ENCODE data around the gene TTC28.

TTC28 gene

DNA sequence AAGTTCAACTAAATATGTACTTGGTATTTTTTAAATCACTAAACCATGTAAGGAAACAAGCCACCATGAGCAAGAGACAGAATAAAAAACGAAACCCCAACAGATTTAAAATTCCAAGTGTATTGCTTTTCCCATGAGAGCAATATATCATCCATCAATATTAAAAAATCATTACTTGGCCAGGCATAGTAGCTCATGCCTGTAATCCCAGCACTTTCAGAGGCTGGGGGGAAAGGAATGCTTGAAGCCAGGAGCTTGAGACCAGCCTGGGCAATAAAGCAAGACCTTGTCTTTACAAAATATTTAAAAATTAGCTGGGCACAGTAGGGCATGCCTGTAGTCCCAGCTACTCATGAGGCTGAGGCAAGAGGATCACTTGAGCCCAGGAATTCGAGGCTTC, 190.8 kb downstream of the TTC28 start:
- no peak for DNase-seq

DNA sequence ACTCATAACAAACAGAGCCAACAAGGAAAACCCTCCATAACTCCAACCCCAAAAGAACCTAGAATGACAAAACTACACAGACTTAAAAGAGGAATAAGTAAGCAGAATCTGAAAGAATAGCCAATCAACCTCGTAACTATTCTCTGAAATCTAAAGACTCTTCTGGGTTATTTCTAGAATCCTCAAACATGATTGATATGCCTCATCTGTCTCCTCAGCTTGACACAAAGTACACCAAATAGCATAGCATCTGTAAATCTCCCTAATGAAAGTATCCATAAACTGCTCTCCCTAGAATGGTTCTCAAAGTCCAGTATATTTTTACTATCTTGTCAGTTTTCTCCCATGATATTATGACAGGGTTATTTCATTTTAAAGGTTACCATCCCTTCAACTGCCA, 195.0 kb downstream of the TTC28 start:
- Histone ChIP-seq H3K23ac (ENCODE audit: low read length) (no peak overlapping the region), H3K4me2 (ENCODE audit: low read length) (no peak overlapping the region), H3K27me3 (ENCODE audit: insufficient read depth, low read length, poor library complexity) (no peaks in the 10 kb centered on the region), H3K79me1 (ENCODE audit: low read length) (no peaks in the 10 kb centered on the region), H3K79me2 (ENCODE audit: control insufficient read depth, insufficient read depth, low read length) (no peaks in the 10 kb centered on the region), H3K36me3 (ENCODE audit: control insufficient read depth, insufficient read depth, low read length) (no peaks in the 10 kb centered on the region), H2AK5ac (ENCODE audit: low read length) (no peak overlapping the region), H2BK5ac (ENCODE audit: low read length) (no peak overlapping the region), H4K8ac (ENCODE audit: low read depth, low read length) (no peak overlapping the region), H3K18ac (ENCODE audit: low read length) (no peak overlapping the region), H3K9ac (ENCODE audit: low read length) (no peak overlapping the region), H4K5ac (ENCODE audit: low read length) (no peak overlapping the region), H3K4me1 (ENCODE audit: control insufficient read depth, low read depth, low read length) (no peaks in the 10 kb centered on the region), H3K27ac (ENCODE audit: low read depth, low read length) (no peak overlapping the region), H2BK120ac (ENCODE audit: low read depth, low read length) (no peak overlapping the region), H3K4me3 (ENCODE audit: low read length) (no peak overlapping the region), H3K56ac (ENCODE audit: low read length) (no peak overlapping the region), H2BK15ac (replicated peaks; ENCODE audit: low read depth) (no peak overlapping the region), H3K4ac (ENCODE audit: low read depth, low read length) (no peak overlapping the region)
- DNase-seq, result no peak
- no CpG with 5 or more reads among the region's 1 CpG for WGBS (ENCODE audit: extremely low coverage, insufficient coverage, low lambda C conversion rate)

More for the DNA sequence above, 190.8 kb downstream of the TTC28 start:
- Histone ChIP-seq H3K23ac (ENCODE audit: low read length) (no peak overlapping the region), H3K79me2 (ENCODE audit: control insufficient read depth, insufficient read depth, low read length) (no peaks in the 10 kb centered on the region), H4K8ac (ENCODE audit: low read depth, low read length) (no peak overlapping the region), H3K9ac (ENCODE audit: low read length) (no peak overlapping the region), H3K4me3 (ENCODE audit: low read length) (no peak overlapping the region), H3K4me1 (ENCODE audit: control insufficient read depth, low read depth, low read length) (no peaks in the 10 kb centered on the region), H3K18ac (ENCODE audit: low read length) (no peak overlapping the region), H2AK5ac (ENCODE audit: low read length) (no peak overlapping the region), H3K79me1 (ENCODE audit: low read length) (no peaks in the 10 kb centered on the region), H3K4ac (ENCODE audit: low read depth, low read length) (no peak overlapping the region), H2BK15ac (replicated peaks; ENCODE audit: low read depth) (no peak overlapping the region), H3K27ac (ENCODE audit: low read depth, low read length) (no peak overlapping the region), H3K36me3 (ENCODE audit: control insufficient read depth, insufficient read depth, low read length) (no peaks in the 10 kb centered on the region), H2BK5ac (ENCODE audit: low read length) (no peak overlapping the region), H3K27me3 (ENCODE audit: insufficient read depth, low read length, poor library complexity) (no peaks in the 10 kb centered on the region), H4K5ac (ENCODE audit: low read length) (no peak overlapping the region), H2BK120ac (ENCODE audit: low read depth, low read length) (no peak overlapping the region), H3K4me2 (ENCODE audit: low read length) (no peak overlapping the region), H3K56ac (ENCODE audit: low read length) (no peak overlapping the region)
- WGBS (ENCODE audit: extremely low coverage, insufficient coverage, low lambda C conversion rate), result no CpG with 5 or more reads among the region's 2 CpGs

DNA sequence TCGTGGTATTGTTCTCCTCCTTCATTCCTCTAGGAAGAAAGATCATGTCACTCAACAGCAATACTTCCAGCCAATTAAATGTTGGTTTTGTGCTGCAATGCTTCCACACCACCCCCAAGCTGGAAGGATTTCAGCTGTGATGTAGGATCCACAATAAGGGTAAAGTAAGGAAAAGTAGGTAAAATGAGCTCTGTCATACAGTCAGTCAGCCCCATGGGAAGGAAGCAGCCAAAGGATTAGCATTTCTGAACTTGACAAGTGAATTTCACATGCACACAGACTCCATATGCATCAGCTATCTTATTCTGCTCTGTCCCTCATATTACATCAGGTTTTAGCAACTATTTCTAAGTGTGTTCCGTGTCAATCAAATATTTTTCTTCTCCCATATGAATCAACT, 197.9 kb downstream of the TTC28 start:
- Histone ChIP-seq H3K79me2 (ENCODE audit: control insufficient read depth, insufficient read depth, low read length) (no peaks in the 10 kb centered on the region), H3K4ac (ENCODE audit: low read depth, low read length) (no peak overlapping the region), H3K4me1 (ENCODE audit: control insufficient read depth, low read depth, low read length) (no peaks in the 10 kb centered on the region), H3K56ac (ENCODE audit: low read length) (no peak overlapping the region), H3K4me3 (ENCODE audit: low read length) (no peak overlapping the region), H3K18ac (ENCODE audit: low read length) (no peak overlapping the region), H2BK5ac (ENCODE audit: low read length) (no peak overlapping the region), H2AK5ac (ENCODE audit: low read length) (no peak overlapping the region), H3K27me3 (ENCODE audit: insufficient read depth, low read length, poor library complexity) (no peaks in the 10 kb centered on the region), H3K9ac (ENCODE audit: low read length) (no peak overlapping the region), H3K36me3 (ENCODE audit: control insufficient read depth, insufficient read depth, low read length) (no peaks in the 10 kb centered on the region), H3K27ac (ENCODE audit: low read depth, low read length) (no peak overlapping the region), H2BK15ac (replicated peaks; ENCODE audit: low read depth) (no peak overlapping the region), H4K8ac (ENCODE audit: low read depth, low read length) (no peak overlapping the region), H3K79me1 (ENCODE audit: low read length) (no peaks in the 10 kb centered on the region), H4K5ac (ENCODE audit: low read length) (no peak overlapping the region), H2BK120ac (ENCODE audit: low read depth, low read length) (no peak overlapping the region), H3K4me2 (ENCODE audit: low read length) (no peak overlapping the region), H3K23ac (ENCODE audit: low read length) (no peak overlapping the region)
- no CpG with 5 or more reads among the region's 2 CpGs for WGBS (ENCODE audit: extremely low coverage, insufficient coverage, low lambda C conversion rate)
- DNase-seq, result no peak

DNA sequence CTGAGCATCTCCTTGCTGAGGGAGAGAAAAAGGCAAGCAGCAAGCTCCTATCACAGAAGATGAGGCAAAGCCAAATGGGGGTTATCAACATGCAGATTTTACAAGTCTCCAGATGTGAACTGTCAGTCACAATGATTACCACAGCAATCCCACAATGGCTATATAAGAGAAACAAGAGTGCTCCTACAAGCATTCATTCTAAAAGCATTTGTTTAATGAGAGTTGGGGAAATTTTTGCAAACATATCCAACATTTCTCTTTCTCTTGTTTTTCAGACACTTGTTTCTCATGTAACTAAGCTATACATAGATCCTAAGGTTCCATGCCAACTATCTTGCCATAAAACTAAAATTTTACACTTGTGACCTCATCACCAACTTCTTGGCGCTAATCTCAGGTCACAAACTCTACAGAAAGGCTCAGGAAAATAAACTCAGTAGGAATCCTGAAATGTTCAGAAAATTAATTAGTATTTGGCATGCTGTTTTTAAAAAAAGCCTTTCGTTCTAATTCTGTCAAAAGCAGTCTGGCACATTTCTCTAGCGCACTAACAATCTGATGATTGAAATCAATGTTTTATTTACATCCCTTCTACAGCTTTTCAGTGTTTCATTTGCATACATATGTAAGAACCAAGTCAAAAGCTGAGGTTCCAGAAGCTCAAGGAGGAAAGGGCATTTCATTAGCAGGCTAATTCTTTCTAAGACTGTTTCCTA, 199.5 kb downstream of the TTC28 start:
- Histone ChIP-seq H3K79me1 (ENCODE audit: low read length) (no peaks in the 10 kb centered on the region), H3K9ac (ENCODE audit: low read length) (no peak overlapping the region), H2AK5ac (ENCODE audit: low read length) (no peak overlapping the region), H3K18ac (ENCODE audit: low read length) (no peak overlapping the region), H3K56ac (ENCODE audit: low read length) (no peak overlapping the region), H3K4me3 (ENCODE audit: low read length) (no peak overlapping the region), H2BK120ac (ENCODE audit: low read depth, low read length) (no peak overlapping the region), H3K4ac (ENCODE audit: low read depth, low read length) (no peak overlapping the region), H3K79me2 (ENCODE audit: control insufficient read depth, insufficient read depth, low read length) (no peaks in the 10 kb centered on the region), H3K27ac (ENCODE audit: low read depth, low read length) (no peak overlapping the region), H4K5ac (ENCODE audit: low read length) (no peak overlapping the region), H3K36me3 (ENCODE audit: control insufficient read depth, insufficient read depth, low read length) (no peaks in the 10 kb centered on the region), H3K4me1 (ENCODE audit: control insufficient read depth, low read depth, low read length) (no peaks in the 10 kb centered on the region), H4K8ac (ENCODE audit: low read depth, low read length) (no peak overlapping the region), H3K4me2 (ENCODE audit: low read length) (no peak overlapping the region), H2BK15ac (replicated peaks; ENCODE audit: low read depth) (no peak overlapping the region), H2BK5ac (ENCODE audit: low read length) (no peak overlapping the region), H3K27me3 (ENCODE audit: insufficient read depth, low read length, poor library complexity) (no peaks in the 10 kb centered on the region), H3K23ac (ENCODE audit: low read length) (no peak overlapping the region)
- no CpG with 5 or more reads among the region's 3 CpGs for WGBS (ENCODE audit: extremely low coverage, insufficient coverage, low lambda C conversion rate)
- DNase-seq, result peak; percentile 30

DNA sequence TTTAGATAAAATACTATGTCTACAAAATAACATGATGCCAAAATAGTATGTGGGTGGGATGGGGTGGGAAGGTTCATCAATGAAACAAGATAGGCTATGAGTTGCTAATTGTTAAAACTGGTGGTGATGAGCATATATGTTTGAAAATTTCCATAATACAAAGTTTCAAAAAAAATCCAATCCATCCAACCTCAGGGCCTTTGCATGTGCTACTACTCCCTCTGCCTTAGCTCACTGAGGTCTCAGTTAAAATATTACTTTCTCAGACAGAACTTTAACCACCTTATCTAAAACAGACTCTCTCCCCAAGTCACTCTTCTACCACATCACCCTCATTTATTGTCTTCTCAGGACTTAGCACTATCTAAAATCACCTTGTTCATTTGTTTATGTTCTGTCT, 201.1 kb downstream of the TTC28 start:
- H3K18ac ChIP-seq (ENCODE audit: low read length), result no peak overlapping the region
- H3K4me3 ChIP-seq (ENCODE audit: low read length), result no peak overlapping the region

DNA sequence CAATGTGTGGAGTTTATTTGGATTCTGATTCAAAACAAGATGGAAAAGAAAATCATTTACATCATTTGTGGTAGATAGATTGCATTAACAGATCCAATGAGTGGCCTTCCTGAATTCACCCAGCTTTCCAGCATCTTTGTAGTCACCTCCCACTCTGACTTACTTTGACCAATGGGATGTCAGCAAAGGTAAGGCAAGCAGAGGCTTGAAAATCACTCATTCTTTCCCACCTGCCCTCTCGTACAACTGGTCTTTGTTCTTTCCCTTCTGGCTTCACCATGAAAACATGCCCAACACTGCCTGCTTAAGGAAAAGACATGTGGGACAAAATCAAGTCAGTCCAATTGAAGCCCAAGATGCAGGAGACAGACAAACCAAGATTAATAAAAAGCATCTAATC, 202.1 kb downstream of the TTC28 start:
- Histone ChIP-seq H3K18ac (ENCODE audit: low read length) (no peak overlapping the region), H3K79me2 (ENCODE audit: control insufficient read depth, insufficient read depth, low read length) (no peaks in the 10 kb centered on the region), H3K4ac (ENCODE audit: low read depth, low read length) (no peak overlapping the region), H2BK120ac (ENCODE audit: low read depth, low read length) (no peak overlapping the region), H3K27me3 (ENCODE audit: insufficient read depth, low read length, poor library complexity) (no peaks in the 10 kb centered on the region), H3K4me2 (ENCODE audit: low read length) (no peak overlapping the region), H4K5ac (ENCODE audit: low read length) (no peak overlapping the region), H3K9ac (ENCODE audit: low read length) (no peak overlapping the region), H2AK5ac (ENCODE audit: low read length) (no peak overlapping the region), H4K8ac (ENCODE audit: low read depth, low read length) (no peak overlapping the region), H3K79me1 (ENCODE audit: low read length) (no peaks in the 10 kb centered on the region), H3K36me3 (ENCODE audit: control insufficient read depth, insufficient read depth, low read length) (no peaks in the 10 kb centered on the region), H3K27ac (ENCODE audit: low read depth, low read length) (no peak overlapping the region), H2BK5ac (ENCODE audit: low read length) (no peak overlapping the region), H3K23ac (ENCODE audit: low read length) (no peak overlapping the region), H3K56ac (ENCODE audit: low read length) (no peak overlapping the region), H3K4me1 (ENCODE audit: control insufficient read depth, low read depth, low read length) (no peaks in the 10 kb centered on the region), H2BK15ac (replicated peaks; ENCODE audit: low read depth) (no peak overlapping the region), H3K4me3 (ENCODE audit: low read length) (no peak overlapping the region)
- no peak for DNase-seq
- no CpG with 5 or more reads among the region's 1 CpG for WGBS (ENCODE audit: extremely low coverage, insufficient coverage, low lambda C conversion rate)

More for the DNA sequence above, 201.1 kb downstream of the TTC28 start:
- Histone ChIP-seq H3K9ac (ENCODE audit: low read length) (no peak overlapping the region), H4K8ac (ENCODE audit: low read depth, low read length) (no peak overlapping the region), H3K23ac (ENCODE audit: low read length) (no peak overlapping the region), H3K27me3 (ENCODE audit: insufficient read depth, low read length, poor library complexity) (no peaks in the 10 kb centered on the region), H2BK15ac (replicated peaks; ENCODE audit: low read depth) (no peak overlapping the region), H3K4me1 (ENCODE audit: control insufficient read depth, low read depth, low read length) (no peaks in the 10 kb centered on the region), H3K79me2 (ENCODE audit: control insufficient read depth, insufficient read depth, low read length) (no peaks in the 10 kb centered on the region), H4K5ac (ENCODE audit: low read length) (no peak overlapping the region), H2BK5ac (ENCODE audit: low read length) (no peak overlapping the region), H2BK120ac (ENCODE audit: low read depth, low read length) (no peak overlapping the region), H2AK5ac (ENCODE audit: low read length) (no peak overlapping the region), H3K79me1 (ENCODE audit: low read length) (no peaks in the 10 kb centered on the region), H3K4ac (ENCODE audit: low read depth, low read length) (no peak overlapping the region), H3K36me3 (ENCODE audit: control insufficient read depth, insufficient read depth, low read length) (no peaks in the 10 kb centered on the region), H3K27ac (ENCODE audit: low read depth, low read length) (no peak overlapping the region), H3K4me2 (ENCODE audit: low read length) (no peak overlapping the region), H3K56ac (ENCODE audit: low read length) (no peak overlapping the region)
- no peak for DNase-seq

All from mesendoderm (in vitro differentiated cells).